HG03432 (cell line): ENCODE data around the gene GDE1.
"Not testable (repeated sequence)": the region's sequence is repeated elsewhere in the genome, so short reads cannot be mapped to it uniquely, and the experiment has no call there.

Experiments used
- ATAC-seq: cut with Tn5 transposase; IDR thresholded peaks from one replicate; pipeline ENCODE4 v1.9.1; 2021; ENCODE audit warnings: mild to moderate bottlenecking, moderate library complexity; ENCODE audit not compliant: unreplicated experiment

Gene GDE1, protein sequence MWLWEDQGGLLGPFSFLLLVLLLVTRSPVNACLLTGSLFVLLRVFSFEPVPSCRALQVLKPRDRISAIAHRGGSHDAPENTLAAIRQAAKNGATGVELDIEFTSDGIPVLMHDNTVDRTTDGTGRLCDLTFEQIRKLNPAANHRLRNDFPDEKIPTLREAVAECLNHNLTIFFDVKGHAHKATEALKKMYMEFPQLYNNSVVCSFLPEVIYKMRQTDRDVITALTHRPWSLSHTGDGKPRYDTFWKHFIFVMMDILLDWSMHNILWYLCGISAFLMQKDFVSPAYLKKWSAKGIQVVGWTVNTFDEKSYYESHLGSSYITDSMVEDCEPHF

DNA sequence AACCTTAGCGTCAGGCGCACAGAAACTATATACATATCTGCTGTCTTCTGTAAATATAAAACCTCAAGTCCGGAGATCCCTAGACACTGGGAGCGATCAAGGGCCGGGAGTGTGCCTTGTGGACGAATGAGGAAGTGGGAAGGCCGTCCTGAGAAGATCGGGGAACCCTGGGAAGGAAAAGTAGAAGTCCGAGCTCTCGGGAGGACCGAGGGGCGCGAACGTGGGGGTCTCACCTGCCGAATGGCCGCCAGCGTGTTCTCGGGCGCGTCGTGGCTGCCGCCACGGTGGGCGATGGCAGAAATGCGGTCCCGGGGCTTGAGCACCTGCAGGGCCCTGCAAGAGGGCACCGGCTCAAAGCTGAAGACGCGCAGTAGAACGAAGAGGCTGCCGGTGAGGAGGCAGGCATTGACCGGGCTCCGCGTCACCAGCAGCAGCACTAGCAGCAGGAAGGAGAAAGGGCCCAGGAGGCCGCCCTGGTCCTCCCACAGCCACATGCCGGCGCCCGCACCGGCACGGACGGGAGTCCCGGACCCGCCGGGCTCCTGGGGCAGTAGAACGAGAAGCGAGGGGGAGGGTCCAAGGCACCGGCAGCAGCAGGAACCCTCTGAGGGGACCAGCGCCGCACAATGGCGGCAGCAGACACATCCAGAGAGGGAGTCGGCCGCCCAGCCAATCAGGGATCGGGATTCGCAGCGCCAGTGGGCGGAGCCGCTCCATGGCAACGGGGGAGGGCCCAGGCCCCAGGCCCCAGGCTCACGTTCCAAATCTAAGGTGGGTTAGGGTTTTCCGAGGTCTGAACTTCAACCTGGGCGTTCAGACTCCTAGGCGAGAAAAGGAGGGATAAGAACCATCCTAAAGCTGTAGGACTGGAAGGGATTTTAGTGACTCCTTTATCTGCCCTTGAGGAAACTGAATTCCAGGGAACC, at the start of gene GDE1:
GDE1 (minus strand) TSS at position 628 of the 926 bp plus-strand sequence; CDS start at position 494, 134 bp downstream.
- ATAC-seq = peak; percentile 80

DNA sequence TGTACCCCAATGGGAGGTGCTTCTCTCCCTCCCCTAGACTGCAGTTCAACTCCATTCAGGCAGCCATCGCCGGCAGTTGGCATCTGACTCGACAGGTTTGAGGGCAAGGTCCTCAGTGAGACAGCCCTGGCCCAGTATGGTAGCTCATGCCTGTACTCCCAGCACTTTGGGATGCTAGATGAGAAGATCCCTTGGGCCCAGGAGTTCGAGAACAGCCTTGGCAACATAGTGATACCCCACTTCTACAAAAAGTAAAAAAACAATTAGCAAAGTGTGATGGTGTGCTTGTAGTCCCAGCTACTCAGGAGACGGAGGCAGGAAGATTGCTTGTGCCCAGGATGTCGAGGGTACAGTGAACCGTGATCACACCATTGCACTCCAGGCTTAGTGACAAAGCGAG, 45.7 kb upstream of the GDE1 start:
- ATAC-seq = no peak

DNA sequence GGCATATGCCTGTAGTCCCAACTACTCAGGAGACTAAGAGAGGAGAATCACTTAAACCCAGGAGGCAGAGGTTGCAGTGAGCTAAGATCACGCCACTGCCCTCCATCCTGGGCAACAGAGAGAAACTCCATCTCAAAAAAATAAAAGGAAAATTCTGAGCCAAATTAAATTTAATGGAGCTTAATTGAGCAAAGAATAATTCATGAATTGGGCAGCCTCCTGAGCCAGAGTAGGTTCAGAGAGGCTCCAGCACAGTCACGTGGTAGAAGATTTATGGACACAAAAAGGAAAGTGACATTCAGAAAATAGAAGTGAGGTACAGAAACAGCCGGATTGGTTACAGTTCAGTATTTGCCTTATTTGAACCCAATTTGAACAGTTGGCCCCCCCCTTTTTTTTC, 44.5 kb upstream of the GDE1 start:
- ATAC-seq = no peak

DNA sequence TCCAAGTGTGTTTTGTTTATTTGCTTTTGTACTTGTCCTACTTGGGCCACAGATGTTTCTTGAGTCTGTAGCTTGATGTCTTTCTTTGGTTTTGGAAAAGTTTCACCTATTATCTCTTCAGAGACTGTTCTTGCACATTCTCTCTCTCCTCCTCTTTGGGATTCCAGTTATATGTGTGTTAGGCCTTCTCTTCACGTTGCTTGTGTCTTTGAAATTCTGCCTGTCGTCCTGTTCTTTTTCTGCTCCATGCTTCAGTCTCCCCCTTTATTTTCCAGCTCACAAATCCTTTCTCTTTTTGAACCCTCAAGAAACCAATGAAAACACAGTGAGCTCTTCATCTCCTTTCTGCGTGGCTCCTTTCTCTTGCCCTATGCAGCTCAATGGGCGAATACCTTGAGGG, 41.5 kb upstream of the GDE1 start:
- ATAC-seq = no peak

DNA sequence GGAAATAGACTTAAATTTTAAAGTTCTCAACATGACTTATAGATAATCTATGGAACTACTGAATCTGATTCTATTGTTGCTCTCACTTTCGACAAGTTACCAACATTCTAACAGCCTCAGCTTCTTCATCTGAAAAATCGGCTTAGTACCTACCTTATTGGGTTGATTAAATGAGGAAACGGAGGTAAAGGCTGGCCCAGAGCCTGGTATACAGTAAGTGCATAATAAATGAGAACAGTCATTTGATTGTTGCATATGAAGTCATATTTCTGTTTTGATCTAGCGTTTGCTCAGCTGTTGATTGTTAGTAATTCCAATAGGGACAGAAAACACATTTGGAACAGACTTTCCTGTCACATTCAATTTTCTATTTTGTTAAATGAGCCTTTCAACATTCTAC, 38.2 kb upstream of the GDE1 start:
- ATAC-seq = no peak

DNA sequence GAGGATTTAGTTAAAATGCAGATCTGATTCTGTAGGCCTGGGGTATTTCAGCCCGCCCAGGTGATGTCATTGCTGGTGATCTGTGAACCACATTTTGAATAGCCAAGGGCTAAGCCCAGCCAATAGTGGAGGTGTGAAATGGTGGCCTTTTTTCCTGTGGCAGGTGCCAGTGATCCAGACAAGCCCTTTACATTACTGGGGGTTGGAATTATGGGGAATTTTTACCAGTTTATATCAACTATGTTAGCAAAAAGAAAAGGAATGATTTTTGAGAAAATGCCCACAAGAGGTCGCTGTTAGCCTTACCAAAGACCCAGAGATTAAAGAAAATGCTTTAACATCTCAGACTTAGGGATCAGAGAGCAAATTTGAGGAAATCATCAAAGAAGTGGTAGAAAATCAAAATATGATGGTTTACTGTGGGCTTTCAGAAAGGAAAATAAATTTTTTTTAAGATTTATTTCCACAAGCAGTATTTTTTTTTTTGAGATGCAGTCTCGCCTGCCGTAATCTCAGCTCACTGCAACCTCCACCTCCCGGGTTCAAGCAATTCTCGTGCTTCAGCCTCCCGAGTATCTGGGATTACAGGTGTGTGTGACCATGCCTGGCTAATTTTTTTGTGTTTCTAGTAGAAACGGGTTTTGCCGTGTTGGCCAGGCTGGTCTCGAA, 37.5 kb upstream of the GDE1 start:
- no peak for ATAC-seq

DNA sequence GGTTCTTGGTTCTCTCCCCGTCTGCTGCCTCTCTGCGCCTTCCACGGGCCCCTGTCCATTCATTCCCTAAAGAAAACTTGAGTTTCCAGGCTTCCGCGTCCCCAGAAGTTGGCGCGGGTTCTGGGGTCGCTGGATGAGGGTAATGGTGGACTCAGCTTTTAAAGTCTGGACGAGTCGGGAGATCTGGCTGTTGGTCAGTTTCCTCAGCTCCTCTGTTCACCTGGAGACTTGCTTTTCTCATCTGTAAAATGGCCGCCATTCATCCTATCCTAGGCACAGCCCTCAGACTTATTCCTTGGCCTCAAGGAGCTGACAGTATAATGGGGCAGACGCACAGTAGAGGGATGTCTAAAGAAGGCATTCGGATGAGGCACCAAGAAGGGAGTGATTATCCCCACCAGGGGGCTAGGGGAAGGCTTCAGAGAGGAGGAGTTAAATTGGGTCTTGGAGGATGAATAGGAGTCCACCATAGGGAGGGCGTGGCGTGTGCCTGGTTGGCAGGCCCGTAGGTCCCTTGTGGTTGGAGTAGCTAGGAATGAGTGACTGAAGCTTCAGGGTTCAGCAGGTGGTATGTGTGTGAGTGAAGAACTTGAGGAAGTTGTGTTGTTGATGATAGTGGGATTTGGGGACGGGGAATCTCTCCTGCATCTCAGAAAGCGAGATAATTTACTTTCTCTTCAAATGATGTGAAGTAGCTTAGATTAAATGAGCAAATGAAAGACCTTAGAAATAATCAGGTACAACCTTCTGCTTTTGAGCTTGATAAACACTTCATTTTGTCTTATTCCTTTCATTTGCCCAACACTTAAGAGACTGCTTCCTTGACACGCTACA, 34.3 kb upstream of the GDE1 start:
- no peak for ATAC-seq

DNA sequence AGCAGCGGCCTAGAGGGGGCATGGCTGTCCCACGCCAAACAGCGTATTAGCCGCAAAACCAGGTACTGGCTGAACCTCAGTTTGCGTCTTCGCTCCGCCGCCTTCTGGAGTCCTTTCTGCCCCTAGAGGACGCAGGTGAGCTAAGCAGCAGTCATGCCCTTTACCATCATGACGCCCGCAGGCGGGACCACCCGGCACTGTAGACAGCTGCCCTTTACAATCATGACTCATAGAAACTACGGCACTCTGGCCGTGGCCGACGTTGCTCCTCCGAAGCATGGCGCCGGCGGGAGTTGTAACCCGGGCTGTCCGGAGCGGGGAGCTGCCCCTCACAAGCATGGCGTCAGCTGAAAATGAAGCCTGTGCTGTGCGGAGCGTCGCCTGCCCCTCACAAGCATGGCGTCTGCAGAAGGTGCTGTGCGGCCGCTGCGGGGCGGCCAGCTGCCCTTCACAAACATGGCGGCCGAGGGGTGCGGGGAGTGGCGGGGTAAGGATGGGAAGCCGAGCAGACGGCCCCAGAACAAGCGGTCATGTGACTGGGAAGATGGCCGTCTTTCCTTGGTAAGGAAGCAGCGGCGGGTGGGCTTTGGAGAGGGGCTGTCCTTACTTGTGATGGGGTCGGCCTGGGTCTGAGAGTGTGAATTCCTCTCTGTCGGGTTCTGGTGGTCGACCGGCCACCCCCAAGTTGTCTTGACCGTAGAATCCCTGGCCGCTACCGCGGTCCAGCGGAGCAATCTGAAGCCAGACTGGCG, 33.5 kb upstream of the GDE1 start, which contains the start of gene VPS35L:
VPS35L (plus strand) TSS at position 518 of the 752 bp plus-strand sequence; CDS start at position 545, 27 bp downstream.
- ATAC-seq = peak; percentile 97

DNA sequence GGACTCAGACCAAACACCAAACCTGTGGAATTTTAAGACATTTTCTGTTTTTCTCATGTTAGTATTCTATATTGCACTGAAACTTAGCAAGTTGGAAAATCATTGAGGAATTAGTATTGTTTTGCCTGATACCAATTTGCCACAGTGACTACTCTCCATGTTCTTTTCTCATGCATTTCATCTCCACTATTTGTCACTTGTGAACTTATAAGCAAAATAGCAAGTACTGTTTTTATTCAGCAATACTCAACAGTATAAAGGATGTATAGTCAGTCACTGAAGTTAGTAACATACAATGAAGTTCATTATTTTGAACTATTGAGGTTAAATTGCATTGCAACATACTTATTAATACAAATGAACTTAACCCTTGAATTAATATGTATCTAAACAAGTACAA, 27.8 kb upstream of the GDE1 start:
- no peak for ATAC-seq

DNA sequence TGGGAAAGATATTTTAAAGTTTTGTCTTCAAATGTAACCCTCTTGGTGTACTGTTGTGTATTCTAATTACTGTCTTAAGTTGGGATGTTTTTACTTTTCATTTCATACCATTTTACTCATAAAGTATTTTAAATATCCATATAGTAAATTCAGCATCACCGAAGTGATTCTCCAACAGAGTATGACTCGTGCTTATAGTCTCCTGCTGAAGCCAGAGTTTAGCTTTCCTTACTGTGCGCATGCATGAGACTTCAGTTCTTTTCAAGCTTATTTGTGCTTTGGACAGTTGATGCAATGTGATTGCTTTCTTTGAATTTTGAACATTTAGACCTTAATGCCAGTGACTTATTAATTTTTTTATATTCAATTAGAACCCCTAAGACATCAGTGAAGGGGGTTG, 26.2 kb upstream of the GDE1 start:
- ATAC-seq = no peak

DNA sequence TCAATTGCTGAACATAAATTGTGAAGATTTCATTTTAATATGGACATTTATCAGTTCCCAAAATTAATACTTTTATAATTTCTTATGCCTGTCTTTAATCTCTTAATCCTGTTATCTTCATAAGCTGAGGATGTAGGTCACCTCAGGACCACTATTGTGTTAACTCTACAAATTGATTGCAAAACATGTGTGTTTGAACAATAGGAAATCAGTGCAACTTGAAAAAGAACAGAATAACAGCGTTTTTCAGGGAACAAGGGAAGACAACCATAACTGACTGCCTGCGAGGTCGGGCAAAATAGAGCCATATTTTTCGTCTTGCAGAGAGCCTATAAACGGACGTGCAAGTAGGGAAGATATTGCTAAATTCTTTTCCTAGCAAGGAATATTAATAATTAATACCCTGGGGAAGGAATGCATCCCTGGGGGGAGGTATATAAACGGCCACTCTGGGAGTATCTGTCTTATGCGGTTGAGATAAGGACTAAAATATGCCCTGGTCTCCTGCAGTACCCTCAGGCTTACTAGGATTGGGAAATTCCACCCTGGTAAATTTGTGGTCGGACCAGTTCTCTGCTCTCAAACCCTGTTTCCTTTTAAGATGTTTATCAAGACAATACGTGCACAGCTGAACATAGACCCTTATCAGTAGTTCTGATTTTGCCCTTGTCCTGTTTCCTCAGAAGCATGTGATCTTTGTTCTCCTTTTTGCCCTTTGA, 21.5 kb upstream of the GDE1 start:
- ATAC-seq = not testable (repeated sequence)

DNA sequence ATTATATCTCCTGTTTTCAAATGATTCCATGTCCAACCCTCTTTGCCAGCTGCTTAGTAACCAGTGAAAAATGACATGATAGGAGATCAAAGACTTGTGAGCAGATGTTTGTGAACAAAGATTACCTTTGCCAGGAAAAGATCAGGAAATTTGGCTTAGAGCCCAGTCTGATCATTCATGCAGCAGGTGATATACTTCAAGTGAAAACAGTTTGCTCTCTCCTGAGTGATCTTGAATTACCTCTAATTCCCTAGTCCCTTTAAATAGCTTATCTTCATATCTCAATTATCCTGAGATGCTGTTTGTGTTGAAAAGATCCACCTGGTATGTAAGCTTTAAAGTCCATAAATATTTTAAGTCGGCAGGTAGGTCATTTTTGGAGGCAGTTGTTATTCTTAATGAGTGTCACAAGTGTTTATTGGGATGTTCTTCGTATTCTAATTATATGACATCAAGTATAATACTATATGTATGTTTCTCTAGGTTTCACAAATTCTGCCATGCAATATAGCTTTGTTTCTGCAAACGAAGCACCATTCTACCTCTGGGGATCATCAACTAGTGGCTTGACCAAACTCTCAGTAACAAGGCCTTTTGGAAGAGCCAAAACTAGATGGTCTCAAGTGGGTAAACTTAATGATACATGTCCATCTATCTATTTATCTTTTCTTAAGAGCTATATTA, 20.4 kb upstream of the GDE1 start:
- ATAC-seq = no peak

DNA sequence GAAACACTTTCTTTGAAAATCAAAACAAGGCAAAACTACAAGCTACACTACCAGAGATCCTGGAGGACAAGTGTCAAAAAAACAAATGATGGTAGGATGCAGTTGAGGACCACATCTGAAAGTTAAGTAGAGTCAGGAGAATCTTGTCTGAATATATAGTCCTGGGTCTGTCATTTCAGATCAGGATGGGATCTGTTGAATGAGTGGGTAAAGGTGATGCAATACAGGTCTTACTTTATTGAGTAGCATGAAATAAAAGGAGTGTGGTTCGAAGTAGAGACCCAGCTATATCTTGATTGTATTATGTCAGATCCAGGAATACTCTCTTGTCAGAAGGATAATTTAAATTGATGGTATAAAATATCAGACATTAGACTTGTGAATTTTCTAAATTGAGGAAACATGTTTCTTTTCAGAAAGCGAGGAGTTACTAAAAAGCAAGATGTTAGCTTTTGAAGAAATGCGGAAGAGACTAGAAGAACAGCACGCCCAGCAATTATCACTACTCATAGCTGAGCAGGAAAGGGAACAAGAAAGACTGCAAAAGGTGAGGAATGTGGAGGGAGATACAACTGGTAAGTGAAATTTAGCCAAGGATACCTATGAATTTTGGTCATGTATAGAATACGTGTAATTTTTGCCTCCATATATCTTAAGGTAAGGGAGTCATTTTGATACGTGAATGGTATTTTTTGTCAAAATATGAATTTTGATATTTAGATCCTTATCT, 18.5 kb upstream of the GDE1 start:
- ATAC-seq = no peak

DNA sequence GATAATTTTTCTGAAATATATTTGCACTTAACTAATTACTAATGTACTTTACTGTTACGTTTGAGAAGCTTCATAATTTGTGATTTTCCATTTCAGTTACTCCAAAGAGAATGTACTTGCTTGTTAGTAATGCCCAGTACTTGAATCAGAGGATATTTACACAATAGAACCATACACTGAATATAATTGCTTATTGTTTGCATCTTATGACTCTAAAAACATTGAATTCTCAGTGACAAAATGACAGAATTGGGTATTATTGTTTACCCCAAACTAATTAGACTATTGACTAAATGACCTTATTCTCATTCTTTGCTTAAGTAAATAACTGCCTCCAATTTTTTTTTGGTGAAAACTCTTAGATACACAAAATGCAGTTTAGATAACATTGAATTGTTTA, 10.7 kb upstream of the GDE1 start:
- ATAC-seq = no peak

DNA sequence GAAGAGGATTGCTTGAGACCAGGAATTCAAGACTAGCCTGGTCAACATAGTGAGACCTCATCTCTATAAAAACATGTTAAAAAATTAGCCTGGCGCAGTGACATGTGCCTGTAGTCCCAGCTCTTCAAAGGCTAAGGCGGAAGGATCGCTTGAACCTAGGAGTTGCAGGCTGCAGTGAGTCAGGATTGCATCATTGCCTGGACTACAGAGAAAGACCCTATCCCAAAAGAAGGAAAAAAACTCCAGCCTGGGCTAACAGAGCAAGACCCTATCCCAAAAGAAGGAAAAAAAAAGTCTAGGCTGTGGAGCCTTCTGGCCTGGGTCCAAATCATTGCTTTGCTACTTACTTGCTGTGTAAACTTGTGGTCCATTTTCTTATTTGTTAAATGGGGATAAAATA, 6.8 kb upstream of the GDE1 start:
- no peak for ATAC-seq

DNA sequence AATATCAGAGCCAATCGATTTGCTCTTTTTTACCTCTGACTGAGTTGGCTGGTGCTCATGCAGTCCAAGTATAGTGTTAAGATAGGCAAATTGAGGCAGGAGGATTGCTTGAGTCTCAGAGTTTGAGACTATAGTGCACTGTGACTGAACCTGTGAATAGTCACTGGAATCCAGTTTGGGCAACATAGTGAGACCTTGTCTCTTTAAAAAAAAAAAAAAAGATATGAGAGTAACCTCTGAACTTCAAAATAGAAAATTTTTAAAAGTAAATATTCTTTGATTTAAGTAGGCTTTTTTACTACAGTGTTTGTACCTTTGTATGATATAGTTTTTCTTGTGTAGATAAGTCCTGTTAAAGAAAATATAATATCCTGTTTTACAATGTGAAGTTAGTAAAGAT, 5.3 kb upstream of the GDE1 start:
- ATAC-seq = no peak

DNA sequence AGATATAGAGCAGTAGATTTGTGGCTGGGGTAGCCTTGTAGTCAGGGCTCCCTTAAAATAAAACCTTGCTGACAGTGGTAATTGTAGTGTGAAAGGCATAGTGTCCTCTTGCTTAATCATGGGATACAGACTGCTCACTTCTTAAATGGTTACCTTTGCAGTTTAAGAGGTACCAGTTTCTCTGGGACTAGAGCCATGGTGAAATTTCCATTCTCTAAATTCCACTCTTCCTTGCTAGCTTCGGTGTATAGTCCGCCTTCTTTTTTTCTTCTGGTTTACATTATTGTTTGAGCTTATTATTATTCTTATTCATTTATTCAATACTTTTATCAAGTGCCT, 3.5 kb upstream of the GDE1 start:
- no peak for ATAC-seq
